H1 (cell line): Measurements from ENCODE around the gene KRT6C. TPM values are rescaled to one million over a fixed set of nuclear protein-coding genes. Genes with fewer than 3 reads are reported as not detected.

Experiments
- CTCF ChIA-PET: fragments of 300-600 bp; sonication (Branson Sonifier 250); formaldehyde crosslinking; loops from one replicate; lab custom pipeline; 2021; ENCODE audit not compliant: partially characterized antibody; lab: Charles Lee
- POLR2A ChIA-PET: fragments of 300-600 bp; sonication (Branson Sonifier 250); formaldehyde crosslinking; loops from one replicate; lab custom pipeline; 2021; ENCODE audit warnings: inconsistent platforms; ENCODE audit not compliant: partially characterized antibody; lab: Charles Lee
- DNase-seq, 2 experiments: peaks; one replicate each; pipeline versions ENCODE4 v3.0.0 to v3.0.0-alpha.2; 2010 to 2022; ENCODE audit warnings: low spot score in 2 of 2, low read depth in 1 of 2, mixed read lengths in 1 of 2
- FAIRE-seq: peaks from 2 replicates; lab custom pipeline; 2011; peaks lifted over from hg19 to GRCh38; lab: Jason Lieb, UNC
- H2AFZ ChIP-seq: 2 replicates; pipeline ENCODE4 v1.8.1; 2012; ENCODE audit warnings: low read length, inconsistent platforms
- H2AK5ac ChIP-seq: 2 replicates; pipeline ENCODE4 v1.6.1; 2013; ENCODE audit warnings: low read depth, low read length
- H2BK120ac ChIP-seq: replicated peaks from 2 replicates; pipeline ENCODE3; 2013; ENCODE audit warnings: low read depth, low read length, inconsistent platforms
- H2BK12ac ChIP-seq: 2 replicates; pipeline ENCODE4 v1.6.1; 2013; ENCODE audit warnings: low read depth, low read length
- H2BK15ac ChIP-seq: 2 replicates; pipeline ENCODE4 v1.6.1; 2013; ENCODE audit warnings: low read length
- H2BK20ac ChIP-seq: 2 replicates; pipeline ENCODE4 v1.6.1; 2013; ENCODE audit warnings: low read length
- H2BK5ac ChIP-seq: 2 replicates; pipeline ENCODE4 v1.6.1; 2013; ENCODE audit warnings: low read depth, low read length
- H3K14ac ChIP-seq: 2 replicates; pipeline ENCODE4 v1.6.1; 2013; ENCODE audit warnings: inconsistent platforms; ENCODE audit not compliant: insufficient read length
- H3K18ac ChIP-seq: 2 replicates; pipeline ENCODE4 v1.6.1; 2013; ENCODE audit warnings: low read length; ENCODE audit errors: extremely low read depth
- H3K23ac ChIP-seq: 2 replicates; pipeline ENCODE4 v1.6.1; 2013; ENCODE audit warnings: inconsistent platforms; ENCODE audit not compliant: insufficient read length
- H3K23me2 ChIP-seq: 2 replicates; pipeline ENCODE4 v1.6.1; 2013; ENCODE audit warnings: low read depth, low read length
- H3K27ac ChIP-seq: 2 replicates; pipeline ENCODE4 v1.6.1; 2011; ENCODE audit warnings: low read depth, low read length, inconsistent platforms
- H3K27me3 ChIP-seq, 4 experiments: replicated peaks in 1 of 4; 1 replicate in 1 of 4; 2 replicates in 3 of 4; pipeline versions ENCODE4 v1.6.1 to v1.8.1; 2011 to 2013; ENCODE audit warnings: low read length in 3 of 4, mild to moderate bottlenecking in 3 of 4, inconsistent platforms in 2 of 4, mixed read lengths in 2 of 4, moderate library complexity in 1 of 4; ENCODE audit not compliant: control insufficient read depth in 3 of 4, insufficient read depth in 3 of 4; ENCODE audit errors: extremely low read depth in 1 of 4
- H3K36me3 ChIP-seq, 4 experiments: 2 replicates each; pipeline versions ENCODE4 v1.6.1 to v1.8.1; 2011 to 2013; ENCODE audit warnings: mild to moderate bottlenecking in 4 of 4, low read length in 3 of 4, moderate library complexity in 2 of 4, control low read depth in 1 of 4, inconsistent platforms in 1 of 4; ENCODE audit not compliant: insufficient read depth in 4 of 4, control insufficient read depth in 2 of 4
- H3K4ac ChIP-seq: replicated peaks from 2 replicates; pipeline ENCODE3; 2013; ENCODE audit warnings: low read length, low read depth, mixed read lengths, inconsistent platforms; ENCODE audit not compliant: insufficient read length
- H3K4me1 ChIP-seq, 4 experiments: replicated peaks in 1 of 4; 1 replicate in 1 of 4; 2 replicates in 3 of 4; pipeline versions ENCODE4 v1.6.1 to v1.8.1; 2011 to 2013; ENCODE audit warnings: low read length in 3 of 4, inconsistent platforms in 2 of 4, mixed read lengths in 1 of 4; ENCODE audit not compliant: insufficient read depth in 4 of 4, control insufficient read depth in 3 of 4
- H3K4me2 ChIP-seq, 2 experiments: 2 replicates each; pipeline versions ENCODE4 v1.6.1 to v1.8.1; 2011 to 2013; ENCODE audit warnings: low read depth in 2 of 2, low read length in 2 of 2, control low read depth in 1 of 2, inconsistent platforms in 1 of 2, mild to moderate bottlenecking in 1 of 2; ENCODE audit not compliant: insufficient read depth in 1 of 2
- H3K4me3 ChIP-seq, 4 experiments: fragments of 200-600, 300-600 bp in 1 of 4; sonication (generic), shearing (Covaris generic), sonication (Bioruptor Twin) in 1 of 4; 2 replicates each; pipeline versions ENCODE4 v1.5.1 to v1.8.1; 2011 to 2016; ENCODE audit warnings: low read length in 4 of 4, low read depth in 3 of 4, control low read depth in 2 of 4, inconsistent platforms in 2 of 4, mild to moderate bottlenecking in 2 of 4, mixed read lengths in 1 of 4, moderate library complexity in 1 of 4; ENCODE audit not compliant: insufficient read depth in 2 of 4; ENCODE audit errors: extremely low read depth in 1 of 4
- H3K56ac ChIP-seq: replicated peaks from 2 replicates; pipeline ENCODE3; 2013; ENCODE audit warnings: low read depth, mild to moderate bottlenecking, mixed read lengths, low read length, inconsistent platforms; ENCODE audit not compliant: insufficient read length
- H3K79me1 ChIP-seq: 2 replicates; pipeline ENCODE4 v1.6.1; 2013; ENCODE audit warnings: low read depth, low read length, control low read depth
- H3K79me2 ChIP-seq, 2 experiments: 2 replicates each; pipeline versions ENCODE4 v1.6.1 to v1.8.1; 2012 to 2013; ENCODE audit warnings: low read length in 2 of 2, mild to moderate bottlenecking in 2 of 2, inconsistent platforms in 1 of 2; ENCODE audit not compliant: insufficient read depth in 2 of 2, control insufficient read depth in 1 of 2
- H3K9ac ChIP-seq, 4 experiments: replicated peaks in 1 of 4; 1 replicate in 1 of 4; 2 replicates in 3 of 4; pipeline versions ENCODE4 v1.6.1 to v1.8.1; 2011 to 2013; ENCODE audit warnings: low read depth in 3 of 4, low read length in 3 of 4, control low read depth in 2 of 4, mild to moderate bottlenecking in 2 of 4, moderate library complexity in 2 of 4, inconsistent platforms in 1 of 4; ENCODE audit errors: extremely low read depth in 1 of 4
- H3K9me3 ChIP-seq, 2 experiments: 2 replicates each; pipeline versions ENCODE4 v1.6.1 to v1.8.1; 2012 to 2013; ENCODE audit warnings: mild to moderate bottlenecking in 2 of 2, moderate library complexity in 2 of 2, control low read depth in 1 of 2, inconsistent platforms in 1 of 2, low read depth in 1 of 2, low read length in 1 of 2, mixed read lengths in 1 of 2; ENCODE audit not compliant: insufficient read depth in 2 of 2
- H4K20me1 ChIP-seq, 2 experiments: replicated peaks in 1 of 2; 2 replicates each; pipeline versions ENCODE3 to v1.8.1; 2011 to 2013; ENCODE audit warnings: inconsistent platforms in 2 of 2, low read length in 2 of 2, mild to moderate bottlenecking in 1 of 2; ENCODE audit not compliant: insufficient read depth in 2 of 2, control insufficient read depth in 1 of 2
- H4K5ac ChIP-seq: 2 replicates; pipeline ENCODE4 v1.6.1; 2013; ENCODE audit warnings: low read length, low read depth, mixed read lengths, inconsistent platforms; ENCODE audit not compliant: insufficient read length
- H4K8ac ChIP-seq: 2 replicates; pipeline ENCODE4 v1.8.0; 2013; ENCODE audit warnings: mild to moderate bottlenecking, moderate library complexity, low read length, inconsistent platforms; ENCODE audit not compliant: insufficient read depth; ENCODE audit errors: extremely low read depth
- H4K91ac ChIP-seq: replicated peaks from 2 replicates; pipeline ENCODE3; 2013; ENCODE audit warnings: low read length, mixed read lengths, inconsistent platforms; ENCODE audit not compliant: insufficient read length
- EP300 ChIP-seq, 2 experiments: IDR thresholded peaks; 1 replicate in 1 of 2; 2 replicates in 1 of 2; pipeline ENCODE4 v1.6.1; 2011 to 2012; ENCODE audit warnings: low read depth in 2 of 2, low read length in 2 of 2, mild to moderate bottlenecking in 2 of 2, borderline replicate concordance in 1 of 2, inconsistent platforms in 1 of 2, moderate library complexity in 1 of 2
- JUN ChIP-seq: IDR thresholded peaks from 2 replicates; pipeline ENCODE4 v1.6.1; 2011; ENCODE audit warnings: low read depth, mild to moderate bottlenecking, improper control_type of control experiment, low read length
- KDM5A ChIP-seq: fragments of 200-600 bp; IDR thresholded peaks from 2 replicates; pipeline ENCODE4 v1.7.1; 2012; ENCODE audit warnings: mild to moderate bottlenecking, low read length, inconsistent platforms, mixed read lengths
- MAFK ChIP-seq: IDR thresholded peaks from 2 replicates; pipeline ENCODE4 v1.6.1; 2012; ENCODE audit warnings: low read depth, mild to moderate bottlenecking, improper control_type of control experiment, low read length
- PHF8 ChIP-seq: fragments of 200-600 bp; sonication (generic); conservative IDR thresholded peaks from 2 replicates; pipeline ENCODE4 v1.7.1; 2012; ENCODE audit warnings: low read depth, mild to moderate bottlenecking, inconsistent platforms, low read length, moderate library complexity
- POLR2A ChIP-seq, 2 experiments: IDR thresholded peaks; 1 replicate in 1 of 2; 2 replicates in 1 of 2; pipeline ENCODE4 v1.6.1; 2011; ENCODE audit warnings: low read depth in 2 of 2, low read length in 2 of 2, mild to moderate bottlenecking in 2 of 2; ENCODE audit errors: control extremely low read depth in 1 of 2
- RXRA ChIP-seq: IDR thresholded peaks from 2 replicates; pipeline ENCODE4 v1.6.1; 2011; ENCODE audit warnings: low read depth, mild to moderate bottlenecking, low read length, moderate library complexity; ENCODE audit not compliant: insufficient read depth
- SAP30 ChIP-seq: fragments of 300-600 bp; sonication (generic); IDR thresholded peaks from 2 replicates; pipeline ENCODE4 v1.7.1; 2012; ENCODE audit warnings: low read length, moderate library complexity, mild to moderate bottlenecking, inconsistent platforms; ENCODE audit not compliant: insufficient read depth, insufficient replicate concordance
- SIN3A ChIP-seq, 2 experiments: IDR thresholded peaks in 1 of 2; conservative IDR thresholded peaks in 1 of 2; 2 replicates each; pipeline ENCODE4 v1.6.1; 2011 to 2012; ENCODE audit warnings: low read length in 2 of 2, improper control_type of control experiment in 1 of 2, low read depth in 1 of 2, mild to moderate bottlenecking in 1 of 2
- SUZ12 ChIP-seq: fragments of 200-600 bp; sonication (generic); IDR thresholded peaks from 2 replicates; pipeline ENCODE4 v1.6.1; 2012; ENCODE audit warnings: mild to moderate bottlenecking, inconsistent platforms, low read length, moderate library complexity, mixed read lengths
- USF2 ChIP-seq: IDR thresholded peaks from 2 replicates; pipeline ENCODE4 v1.6.1; 2011; ENCODE audit warnings: low read length, improper control_type of control experiment
- WGBS, 2 experiments: shearing (Covaris generic) in 1 of 2; methylation state at CpG; one replicate each; pipeline versions ENCODE4 v1.1.6 to v1.1.7; 2013 to 2015; ENCODE audit warnings: low lambda C conversion rate in 2 of 2, mixed read lengths in 2 of 2, inconsistent platforms in 1 of 2, low coverage in 1 of 2, missing lambda C conversion rate in 1 of 2; ENCODE audit not compliant: insufficient replicate concordance in 2 of 2, insufficient coverage in 1 of 2, insufficient read length in 1 of 2; ENCODE audit errors: extremely low coverage in 1 of 2, missing lambda C conversion rate in 1 of 2; 5-methylcytosine and 5-hydroxymethylcytosine counted together
- polyA plus RNA-seq, 7 experiments: library from polyadenylated mRNA; depleted of rRNA in 3 of 7; stranded (reverse) in 5 of 7; unstranded in 2 of 7; fragments of >200 nt in 5 of 7; fragments of 200-250 nt in 2 of 7; gene quantifications; 1 replicate in 5 of 7; 2 replicates in 1 of 7; 4 replicates in 1 of 7; pipeline versions ENCODE4 v1.2.1 to v1.2.3, GENCODE V29; 2011 to 2013; ENCODE audit warnings: missing spikeins in 2 of 7, mixed read lengths in 2 of 7
- total RNA-seq: library from RNA; stranded (reverse); fragmentation: NEBNext Ultra II Directional; extraction: Animal tissue kit (Norgen Biotek cat#: 25700); gene quantifications from 2 replicates; pipeline ENCODE4 v1.2.1, GENCODE V29; 2021

KRT6C gene
- total and polyA plus RNA-seq, 2 of the 8 experiments (the other 6 are each of a cell fraction or from before 2014, with no cell fraction given): not detected

DNA sequence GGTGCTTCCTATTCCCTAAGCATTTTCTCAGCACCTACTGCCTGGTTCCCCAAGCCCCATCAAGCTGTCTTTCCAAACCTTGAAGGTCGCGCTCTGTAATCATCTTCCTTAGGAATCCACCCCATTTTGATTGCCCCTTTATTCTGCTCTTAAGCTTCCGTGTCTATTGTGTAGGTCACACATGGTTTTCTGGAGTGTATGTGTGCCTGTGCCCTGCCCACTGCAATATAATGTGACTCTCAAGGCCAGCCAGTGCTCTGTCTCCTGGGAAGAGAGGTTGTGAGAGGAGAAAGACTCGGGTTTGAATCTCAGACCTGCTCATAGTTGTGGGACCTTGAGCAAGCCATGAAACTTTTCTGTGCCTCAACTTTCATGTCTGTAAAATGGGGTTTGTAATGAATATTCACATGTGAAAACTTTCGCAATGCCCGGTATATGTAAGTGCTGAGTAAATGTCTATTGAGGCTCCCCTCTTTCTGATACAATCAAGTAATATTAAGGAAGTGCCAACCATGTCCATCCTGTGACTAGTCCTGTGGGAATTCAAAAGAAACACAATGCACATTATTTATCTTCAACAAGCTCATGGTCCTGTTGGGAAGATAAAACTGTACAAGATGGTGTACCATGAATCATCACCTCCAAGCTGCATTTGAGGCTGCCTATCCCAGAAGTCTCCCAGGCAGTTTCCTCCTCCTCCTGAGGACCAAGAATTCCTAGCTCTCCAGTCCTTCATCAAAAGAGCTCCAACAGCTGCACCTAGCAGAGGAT lies 38.7 kb downstream of the KRT6C start:
- H3K4me2 ChIP-seq: no peak overlapping the region
- no peaks in the 10 kb centered on the region for H3K4me1 ChIP-seq
- H2BK120ac ChIP-seq: no peak overlapping the region
- no peak overlapping the region for H2AFZ ChIP-seq
- no peak overlapping the region for H3K4ac ChIP-seq
- no peak overlapping the region for H3K9ac ChIP-seq
- no peak overlapping the region for H3K56ac ChIP-seq
- no peak for DNase-seq
- ChIA-PET CTCF (interaction anchor here (0.7 to 5.3 kb wide), 7 partner anchors 12 to 127 kb away, joined by 3 to 23 read pairs (median 4); no protein-coding TSS in a partner anchor), POLR2A (no interaction called here)
- H4K20me1 ChIP-seq: no peaks in the 10 kb centered on the region
- no peak overlapping the region for H3K23ac ChIP-seq
- no peaks in the 10 kb centered on the region; a peak in 1 of 7 replicates for H3K27me3 ChIP-seq
- no peak overlapping the region for H2BK15ac ChIP-seq
- H3K23me2 ChIP-seq: no peaks in the 10 kb centered on the region
- H2BK20ac ChIP-seq: no peak overlapping the region
- H2BK5ac ChIP-seq: no peak overlapping the region
- H4K8ac ChIP-seq: no peak overlapping the region
- 93% methylated on average over 6 of the region's 6 CpGs; no CpG with 5 or more reads in 1 of the 2 experiments for WGBS, 2 experiments
- H3K18ac ChIP-seq: no peak overlapping the region
- H2BK12ac ChIP-seq: no peak overlapping the region
- H2AK5ac ChIP-seq: no peak overlapping the region
- no peaks in the 10 kb centered on the region for H3K9me3 ChIP-seq
- H4K5ac ChIP-seq: no peak overlapping the region
- H3K4me3 ChIP-seq: no peak overlapping the region
- H3K79me1 ChIP-seq: no peaks in the 10 kb centered on the region
- no peaks in the 10 kb centered on the region for H3K79me2 ChIP-seq
- no peaks in the 10 kb centered on the region for H3K36me3 ChIP-seq
- no peak overlapping the region for H3K14ac ChIP-seq
- no peak for FAIRE-seq
- no peak overlapping the region for H4K91ac ChIP-seq
- H3K27ac ChIP-seq: no peak overlapping the region
- no peak for TF ChIP-seq JUN
- no peak for TF ChIP-seq RXRA
- no peak for TF ChIP-seq SAP30
- TF ChIP-seq USF2: no peak
- no peak for TF ChIP-seq SUZ12
- no peak for TF ChIP-seq POLR2A (IDR thresholded peaks at IDR 0.05; ENCODE audit: control extremely low read depth in 1 of 2, low read depth in 2 of 2, low read length in 2 of 2)
- no peak for TF ChIP-seq SIN3A (conservative IDR thresholded peaks at IDR 0.05 in 1 of 2, IDR thresholded peaks at IDR 0.05 in 1 of 2; ENCODE audit: low read depth in 1 of 2, low read length in 2 of 2)
- no peak for TF ChIP-seq MAFK
- TF ChIP-seq EP300 (IDR thresholded peaks at IDR 0.05; ENCODE audit: borderline replicate concordance in 1 of 2, low read depth in 2 of 2, low read length in 2 of 2): no peak
- TF ChIP-seq PHF8: no peak
- no peak for TF ChIP-seq KDM5A
